HG02678 (cell line): Measurements from ENCODE around the gene PCDHGA7.
"Not testable (repeated sequence)": the region's sequence is repeated elsewhere in the genome, so short reads cannot be mapped to it uniquely, and the experiment has no call there.

Experiments
- ATAC-seq: cut with Tn5 transposase; IDR thresholded peaks from one replicate; pipeline ENCODE4 v1.9.1; 2021; ENCODE audit warnings: mild to moderate bottlenecking, moderate library complexity; ENCODE audit not compliant: unreplicated experiment

Gene PCDHGA7

DNA sequence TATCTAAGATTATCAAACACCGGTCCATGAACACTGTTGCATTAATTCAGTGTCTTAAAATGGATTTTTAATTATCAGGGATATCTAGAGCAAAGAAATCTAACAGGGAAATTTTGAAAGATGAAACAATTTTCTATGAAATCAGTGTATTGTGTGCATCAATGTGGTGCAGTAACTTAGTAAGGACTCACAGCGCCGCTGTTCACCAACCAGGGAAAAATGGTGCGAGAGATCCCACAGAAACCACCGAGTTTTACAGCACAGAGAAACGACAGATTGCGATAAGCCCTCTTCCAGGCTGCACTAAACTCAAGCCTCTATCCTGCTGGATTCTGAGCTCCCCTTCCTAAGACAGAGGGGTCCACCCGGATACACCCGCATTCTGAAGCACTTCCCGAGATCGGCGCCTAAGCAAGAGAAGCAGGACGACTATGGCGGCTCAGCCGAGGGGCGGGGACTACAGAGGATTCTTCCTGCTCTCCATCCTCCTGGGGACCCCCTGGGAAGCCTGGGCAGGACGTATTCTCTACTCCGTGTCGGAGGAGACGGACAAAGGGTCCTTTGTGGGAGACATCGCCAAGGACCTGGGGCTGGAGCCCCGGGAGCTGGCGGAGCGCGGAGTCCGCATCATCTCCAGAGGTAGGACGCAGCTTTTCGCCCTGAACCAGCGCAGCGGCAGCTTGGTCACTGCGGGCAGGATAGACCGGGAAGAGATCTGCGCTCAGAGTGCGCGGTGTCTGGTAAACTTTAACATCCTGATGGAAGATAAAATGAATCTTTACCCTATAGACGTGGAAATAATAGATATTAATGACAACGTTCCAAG is at the start of gene PCDHGA7:
Gene PCDHGA7, plus strand, starts transcription at position 274 of the 826 bp plus-strand sequence. Its CDS starts 158 bp downstream, at position 432.
- ATAC-seq = no peak

DNA sequence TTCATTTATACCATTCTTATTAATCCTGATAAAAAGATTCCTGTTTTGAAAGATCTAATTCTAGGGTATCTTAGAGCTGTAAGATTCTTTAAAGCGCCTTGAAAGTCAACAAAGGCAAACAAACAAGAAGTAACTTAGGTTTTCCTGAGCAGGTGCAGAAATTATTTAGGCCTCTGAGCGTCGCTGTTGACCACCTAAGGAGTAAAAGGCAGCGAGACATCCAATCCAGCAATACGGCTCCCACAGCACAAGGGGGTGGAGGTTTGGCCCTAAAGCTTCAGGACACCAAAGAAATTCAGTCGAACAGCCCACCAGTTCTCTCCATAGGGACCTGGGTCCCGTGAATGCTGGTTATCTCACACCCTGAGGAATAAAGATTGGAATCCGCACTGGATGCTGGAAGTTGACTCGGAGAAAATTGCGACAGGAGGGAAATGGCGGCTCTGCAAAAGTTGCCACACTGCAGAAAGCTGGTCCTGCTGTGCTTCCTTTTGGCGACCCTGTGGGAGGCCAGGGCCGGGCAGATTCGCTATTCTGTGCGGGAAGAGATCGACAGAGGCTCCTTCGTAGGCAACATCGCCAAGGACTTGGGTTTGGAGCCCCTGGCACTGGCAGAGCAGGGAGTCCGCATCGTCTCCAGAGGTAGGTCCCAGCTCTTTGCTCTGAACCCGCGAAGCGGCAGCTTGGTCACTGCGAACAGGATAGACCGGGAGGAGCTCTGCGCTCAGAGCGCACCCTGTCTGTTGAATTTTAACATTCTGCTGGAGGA is 43.8 kb upstream of the PCDHGA7 start, which contains the start of gene PCDHGA2:
Gene PCDHGA2, plus strand, starts transcription at position 223 of the 769 bp plus-strand sequence.
- ATAC-seq = no peak

DNA sequence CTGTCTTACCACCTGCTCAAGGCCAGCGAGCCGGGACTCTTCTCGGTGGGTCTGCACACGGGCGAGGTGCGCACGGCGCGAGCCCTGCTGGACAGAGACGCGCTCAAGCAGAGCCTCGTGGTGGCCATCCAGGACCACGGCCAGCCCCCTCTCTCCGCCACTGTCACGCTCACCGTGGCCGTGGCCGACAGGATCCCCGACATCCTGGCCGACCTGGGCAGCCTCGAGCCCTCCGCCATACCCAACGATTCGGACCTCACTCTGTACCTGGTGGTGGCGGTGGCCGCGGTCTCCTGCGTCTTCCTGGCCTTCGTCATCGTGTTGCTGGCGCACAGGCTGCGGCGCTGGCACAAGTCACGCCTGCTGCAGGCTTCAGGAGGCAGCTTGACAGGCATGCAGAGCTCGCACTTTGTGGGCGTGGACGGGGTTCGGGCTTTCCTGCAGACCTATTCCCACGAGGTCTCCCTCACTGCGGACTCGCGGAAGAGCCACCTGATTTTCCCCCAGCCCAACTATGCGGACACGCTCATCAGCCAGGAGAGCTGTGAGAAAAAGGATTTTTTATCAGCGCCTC is 41.7 kb upstream of the PCDHGA7 start:
- not testable (repeated sequence) for ATAC-seq

DNA sequence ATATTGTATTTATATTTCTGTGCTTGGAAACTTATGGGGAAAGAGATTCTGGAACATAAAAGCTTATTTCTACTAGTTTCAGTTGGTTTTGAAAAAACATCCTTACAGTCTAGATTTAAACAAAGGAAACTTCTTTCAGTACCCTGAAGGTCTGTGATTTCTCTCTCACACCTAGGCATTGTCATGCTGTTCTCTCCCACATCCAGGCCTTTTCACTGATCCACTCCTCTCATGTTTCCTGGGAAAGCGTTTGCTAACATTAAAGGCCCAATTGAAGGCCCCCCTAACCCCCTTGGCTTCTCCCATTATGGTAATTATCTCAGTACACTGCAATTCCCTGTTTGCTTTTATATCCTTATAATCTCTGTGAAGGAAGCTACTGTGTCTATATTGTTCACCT is 39.8 kb upstream of the PCDHGA7 start:
- no peak for ATAC-seq

DNA sequence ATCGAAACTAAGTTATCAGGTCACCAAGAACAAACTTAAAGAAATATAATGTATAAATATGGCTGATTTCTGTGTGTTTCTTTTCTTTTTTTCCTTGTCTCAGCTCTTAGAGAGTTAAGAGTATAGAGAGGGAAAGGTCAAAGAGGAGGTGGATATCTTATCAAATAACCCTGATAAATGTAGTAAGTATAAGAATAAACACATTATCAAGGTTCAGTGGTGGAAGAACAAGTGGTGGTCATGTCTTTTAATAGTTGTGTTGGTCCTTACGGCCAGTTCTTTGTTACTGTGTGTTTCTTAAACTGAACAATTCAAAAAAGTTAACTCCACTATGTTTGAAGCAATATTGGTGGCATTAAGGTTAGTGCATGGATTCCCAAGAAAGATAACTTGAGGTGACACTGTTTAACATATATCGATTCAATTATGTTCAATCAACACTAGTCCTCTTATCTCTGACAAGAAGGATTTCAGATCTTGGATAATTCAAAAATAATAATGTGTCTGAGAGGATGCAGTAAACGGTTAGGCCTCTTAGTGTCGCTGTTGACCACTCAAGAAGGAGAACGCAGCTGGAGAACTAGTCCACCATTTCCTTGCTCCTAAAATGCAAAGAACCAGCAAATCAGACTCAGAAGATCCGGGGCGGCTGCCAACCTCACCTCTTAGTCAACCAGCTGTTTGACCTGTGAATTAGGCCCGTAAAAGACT is 39.1 kb upstream of the PCDHGA7 start, which contains the start of gene PCDHGA3:
Gene PCDHGA3, plus strand, starts transcription at position 588 of the 711 bp plus-strand sequence. CDS start 205 bp downstream, outside the sequence.
- ATAC-seq = no peak

DNA sequence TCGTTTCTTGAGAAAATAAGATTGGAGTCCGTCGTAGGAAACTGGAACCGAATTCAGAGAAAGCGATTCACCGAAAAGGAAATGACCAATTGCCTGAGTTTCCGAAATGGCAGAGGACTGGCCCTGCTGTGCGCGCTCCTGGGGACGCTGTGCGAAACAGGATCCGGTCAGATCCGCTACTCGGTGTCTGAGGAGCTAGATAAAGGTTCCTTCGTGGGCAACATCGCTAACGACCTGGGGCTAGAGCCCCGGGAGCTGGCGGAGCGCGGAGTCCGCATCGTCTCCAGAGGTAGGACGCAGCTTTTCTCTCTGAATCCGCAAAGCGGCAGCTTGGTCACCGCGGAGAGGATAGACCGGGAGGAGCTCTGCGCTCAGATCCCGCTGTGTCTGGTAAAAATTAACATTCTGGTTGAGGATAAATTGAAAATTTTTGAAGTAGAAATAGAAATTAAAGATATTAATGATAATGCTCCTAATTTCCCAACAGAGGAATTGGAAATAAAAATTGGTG is 38.5 kb upstream of the PCDHGA7 start:
- no peak for ATAC-seq

DNA sequence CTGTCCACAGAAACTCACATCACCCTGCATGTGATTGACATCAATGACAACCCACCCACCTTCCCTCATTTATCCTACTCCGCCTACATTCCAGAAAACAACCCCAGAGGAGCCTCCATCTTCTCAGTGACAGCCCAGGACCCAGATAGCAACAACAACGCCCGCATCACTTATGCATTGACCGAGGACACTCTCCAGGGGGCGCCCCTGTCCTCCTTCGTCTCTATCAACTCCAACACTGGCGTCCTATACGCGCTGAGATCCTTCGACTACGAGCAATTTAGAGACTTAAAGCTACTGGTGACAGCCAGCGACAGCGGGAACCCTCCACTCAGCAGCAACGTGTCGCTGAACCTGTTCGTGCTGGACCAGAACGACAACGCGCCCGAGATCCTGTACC is 37.2 kb upstream of the PCDHGA7 start:
- ATAC-seq = no peak

DNA sequence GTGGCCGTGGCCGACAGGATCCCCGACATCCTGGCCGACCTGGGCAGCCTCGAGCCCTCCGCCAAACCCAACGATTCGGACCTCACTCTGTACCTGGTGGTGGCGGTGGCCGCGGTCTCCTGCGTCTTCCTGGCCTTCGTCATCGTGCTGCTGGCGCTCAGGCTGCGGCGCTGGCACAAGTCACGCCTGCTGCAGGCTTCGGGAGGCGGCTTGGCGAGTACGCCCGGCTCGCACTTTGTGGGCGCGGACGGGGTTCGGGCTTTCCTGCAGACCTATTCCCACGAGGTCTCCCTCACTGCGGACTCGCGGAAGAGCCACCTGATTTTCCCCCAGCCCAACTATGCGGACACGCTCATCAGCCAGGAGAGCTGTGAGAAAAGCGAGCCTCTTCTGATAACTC is 36.5 kb upstream of the PCDHGA7 start:
- ATAC-seq = not testable (repeated sequence)

DNA sequence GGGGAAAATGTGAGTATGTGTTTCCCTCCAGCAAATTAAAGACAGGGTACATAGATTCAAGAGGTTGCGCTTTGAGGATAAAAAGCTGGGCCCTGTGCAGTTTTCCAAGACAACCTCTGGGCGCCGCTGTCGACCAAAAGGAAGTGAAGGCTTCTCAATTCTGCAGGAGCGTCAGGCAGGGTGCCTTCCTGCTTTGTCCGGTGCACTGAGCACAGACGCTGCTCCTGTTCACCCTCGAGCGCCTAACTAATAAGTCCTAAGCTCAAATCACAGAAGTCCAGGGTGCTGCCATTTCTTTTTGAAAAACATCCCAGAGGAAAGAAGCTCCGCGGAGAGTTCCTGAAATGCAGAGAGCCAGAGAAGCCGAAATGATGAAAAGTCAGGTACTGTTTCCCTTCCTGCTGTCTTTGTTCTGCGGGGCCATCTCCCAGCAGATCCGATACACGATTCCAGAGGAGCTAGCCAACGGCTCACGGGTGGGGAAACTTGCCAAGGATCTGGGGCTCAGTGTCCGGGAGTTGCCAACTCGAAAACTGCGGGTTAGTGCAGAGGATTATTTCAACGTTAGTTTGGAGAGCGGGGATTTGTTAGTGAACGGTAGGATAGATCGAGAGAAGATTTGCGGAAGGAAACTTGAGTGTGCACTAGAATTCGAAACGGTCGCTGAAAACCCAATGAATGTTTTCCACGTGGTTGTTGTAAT is 32.5 kb upstream of the PCDHGA7 start, which contains the start of gene PCDHGB1:
Gene PCDHGB1, plus strand, starts transcription at position 183 of the 703 bp plus-strand sequence. Its CDS starts 162 bp downstream, at position 345.
- ATAC-seq = no peak

DNA sequence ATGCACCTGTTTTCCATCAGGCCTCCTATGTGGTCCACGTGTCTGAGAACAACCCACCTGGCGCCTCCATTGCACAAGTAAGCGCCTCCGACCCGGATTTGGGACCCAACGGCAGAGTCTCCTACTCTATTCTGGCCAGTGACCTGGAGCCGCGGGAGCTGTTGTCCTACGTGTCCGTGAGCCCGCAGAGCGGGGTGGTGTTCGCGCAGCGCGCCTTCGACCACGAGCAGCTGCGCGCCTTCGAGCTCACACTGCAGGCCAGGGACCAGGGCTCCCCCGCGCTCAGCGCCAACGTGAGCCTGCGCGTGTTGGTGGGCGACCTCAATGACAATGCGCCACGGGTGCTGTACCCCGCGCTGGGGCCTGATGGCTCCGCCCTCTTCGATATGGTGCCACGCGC is 31.0 kb upstream of the PCDHGA7 start:
- ATAC-seq = no peak

DNA sequence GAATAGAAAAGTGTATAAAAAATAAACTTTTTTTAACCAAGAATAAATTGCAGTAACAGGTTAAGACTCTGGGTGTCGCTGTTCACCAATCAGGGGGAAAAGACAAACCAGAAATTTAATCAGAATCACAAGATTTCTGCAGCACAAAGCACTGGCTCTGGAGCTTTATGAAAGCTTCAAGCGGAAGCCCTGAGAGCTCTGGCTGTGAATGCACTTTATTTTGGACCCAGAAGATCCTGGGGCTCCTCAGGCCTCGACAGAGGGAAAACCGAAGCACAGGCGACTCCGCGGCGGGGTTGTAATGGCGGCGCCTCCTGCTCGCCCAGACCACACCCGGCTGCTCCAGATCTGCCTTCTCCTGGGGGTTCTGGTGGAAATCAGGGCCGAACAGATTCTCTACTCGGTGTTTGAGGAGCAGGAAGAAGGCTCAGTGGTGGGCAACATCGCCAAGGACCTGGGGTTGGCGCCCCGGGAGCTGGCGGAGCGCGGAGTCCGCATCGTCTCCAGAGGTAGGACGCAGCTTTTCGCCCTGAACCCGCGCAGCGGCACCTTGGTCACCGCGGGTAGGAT is 27.6 kb upstream of the PCDHGA7 start, which contains the start of gene PCDHGA4:
Gene PCDHGA4, plus strand, starts transcription at position 122 of the 570 bp plus-strand sequence. Its CDS starts 87 bp downstream, at position 209.
- ATAC-seq = no peak

DNA sequence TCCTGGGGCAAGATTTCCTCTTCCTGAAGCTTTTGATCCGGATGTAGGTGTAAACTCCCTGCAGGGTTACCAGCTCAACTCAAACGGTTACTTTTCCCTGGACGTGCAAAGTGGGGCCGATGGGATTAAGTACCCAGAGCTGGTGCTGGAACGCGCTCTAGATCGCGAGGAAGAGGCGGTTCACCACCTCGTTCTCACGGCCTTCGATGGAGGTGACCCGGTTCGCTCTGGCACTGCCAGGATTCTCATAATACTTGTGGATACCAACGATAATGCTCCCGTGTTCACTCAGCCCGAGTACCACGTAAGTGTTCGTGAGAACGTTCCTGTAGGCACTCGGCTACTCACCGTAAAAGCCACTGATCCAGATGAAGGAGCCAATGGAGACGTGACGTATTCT is 26.9 kb upstream of the PCDHGA7 start:
- no peak for ATAC-seq

DNA sequence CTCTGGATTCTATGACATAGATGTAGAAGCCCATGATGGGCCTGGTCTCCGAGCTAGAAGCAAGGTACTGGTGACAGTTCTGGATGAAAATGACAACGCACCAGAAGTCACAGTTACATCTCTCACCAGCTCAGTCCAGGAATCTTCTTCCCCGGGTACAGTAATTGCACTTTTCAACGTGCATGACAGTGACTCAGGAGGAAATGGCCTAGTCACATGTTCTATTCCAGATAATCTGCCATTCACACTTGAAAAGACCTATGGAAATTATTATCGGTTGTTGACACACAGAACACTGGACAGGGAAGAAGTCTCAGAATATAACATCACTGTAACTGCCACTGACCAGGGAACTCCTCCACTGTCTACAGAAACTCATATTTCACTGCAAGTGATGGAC is 26.4 kb upstream of the PCDHGA7 start:
- no peak for ATAC-seq

DNA sequence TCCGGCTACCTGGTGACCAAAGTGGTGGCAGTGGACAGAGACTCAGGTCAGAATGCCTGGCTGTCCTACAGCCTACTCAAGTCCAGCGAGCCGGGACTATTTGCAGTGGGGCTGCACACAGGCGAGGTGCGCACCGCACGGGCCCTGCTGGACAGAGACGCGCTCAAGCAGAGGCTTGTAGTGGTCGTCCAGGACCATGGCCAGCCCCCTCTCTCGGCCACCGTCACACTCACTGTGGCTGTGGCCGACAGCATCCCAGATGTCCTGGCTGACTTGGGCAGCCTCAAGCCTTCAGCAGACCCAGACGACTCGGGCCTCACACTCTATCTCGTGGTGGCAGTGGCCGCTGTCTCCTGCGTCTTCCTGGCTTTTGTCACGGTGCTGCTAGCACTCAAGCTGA is 25.6 kb upstream of the PCDHGA7 start:
- ATAC-seq = no peak

DNA sequence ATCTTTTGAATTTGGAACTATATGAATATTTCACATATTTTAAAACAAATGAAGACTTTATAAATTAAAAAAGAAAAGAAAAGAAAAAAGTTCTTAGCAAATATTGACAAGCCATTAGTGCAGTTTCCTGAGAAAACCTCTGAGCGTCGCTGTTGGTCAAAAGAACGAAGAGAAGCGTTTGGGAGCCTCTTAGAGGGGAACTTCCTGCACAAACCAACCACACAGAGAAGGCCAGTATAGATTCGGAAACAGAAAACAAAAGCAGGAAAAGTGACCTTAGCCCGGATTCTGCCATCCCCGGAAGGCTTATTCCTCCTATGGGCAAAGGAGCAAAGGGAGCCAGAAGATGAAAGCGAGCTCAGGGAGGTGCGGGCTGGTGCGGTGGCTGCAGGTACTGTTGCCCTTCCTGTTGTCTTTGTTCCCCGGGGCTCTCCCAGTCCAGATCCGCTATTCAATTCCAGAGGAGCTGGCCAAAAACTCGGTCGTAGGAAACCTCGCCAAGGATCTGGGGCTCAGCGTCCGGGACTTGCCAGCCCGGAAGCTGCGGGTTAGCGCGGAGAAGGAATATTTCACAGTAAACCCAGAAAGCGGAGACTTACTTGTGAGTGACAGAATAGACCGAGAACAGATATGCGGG is 22.6 kb upstream of the PCDHGA7 start, which contains the start of gene PCDHGB2:
Gene PCDHGB2, plus strand, starts transcription at position 205 of the 637 bp plus-strand sequence. Its CDS starts 142 bp downstream, at position 347.
- peak; percentile 73 for ATAC-seq

DNA sequence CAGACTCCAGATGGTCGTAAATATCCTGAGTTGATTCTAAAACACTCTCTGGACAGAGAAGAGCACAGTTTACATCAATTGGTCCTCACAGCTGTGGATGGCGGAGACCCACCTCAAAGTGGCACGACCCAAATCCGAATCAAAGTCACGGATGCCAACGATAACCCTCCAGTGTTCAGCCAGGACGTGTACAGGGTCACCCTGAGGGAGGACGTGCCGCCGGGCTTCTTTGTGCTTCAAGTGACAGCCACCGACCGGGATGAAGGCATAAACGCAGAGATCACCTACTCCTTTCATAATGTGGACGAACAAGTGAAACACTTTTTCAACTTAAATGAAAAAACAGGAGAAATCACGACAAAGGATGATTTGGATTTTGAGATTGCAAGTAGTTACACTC is 21.9 kb upstream of the PCDHGA7 start:
- no peak for ATAC-seq

DNA sequence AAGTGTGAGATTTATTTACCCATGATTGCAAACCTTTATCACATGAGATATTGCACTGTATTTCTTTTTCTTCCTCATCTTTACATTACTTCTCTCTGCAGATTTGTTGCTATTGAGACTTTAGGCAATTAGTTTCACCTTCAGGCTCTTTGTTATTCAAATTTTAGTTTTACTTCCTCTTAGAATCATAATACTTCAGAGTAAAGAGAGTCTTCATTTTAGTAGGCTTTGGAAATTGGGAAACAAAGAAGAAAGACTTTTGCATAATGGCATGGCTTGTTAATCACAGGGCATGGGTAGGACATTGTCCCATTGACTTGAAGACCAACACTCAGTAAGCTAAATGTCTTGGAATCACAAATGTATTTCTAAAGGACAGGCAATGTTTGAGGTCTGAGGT is 19.8 kb upstream of the PCDHGA7 start:
- no peak for ATAC-seq

DNA sequence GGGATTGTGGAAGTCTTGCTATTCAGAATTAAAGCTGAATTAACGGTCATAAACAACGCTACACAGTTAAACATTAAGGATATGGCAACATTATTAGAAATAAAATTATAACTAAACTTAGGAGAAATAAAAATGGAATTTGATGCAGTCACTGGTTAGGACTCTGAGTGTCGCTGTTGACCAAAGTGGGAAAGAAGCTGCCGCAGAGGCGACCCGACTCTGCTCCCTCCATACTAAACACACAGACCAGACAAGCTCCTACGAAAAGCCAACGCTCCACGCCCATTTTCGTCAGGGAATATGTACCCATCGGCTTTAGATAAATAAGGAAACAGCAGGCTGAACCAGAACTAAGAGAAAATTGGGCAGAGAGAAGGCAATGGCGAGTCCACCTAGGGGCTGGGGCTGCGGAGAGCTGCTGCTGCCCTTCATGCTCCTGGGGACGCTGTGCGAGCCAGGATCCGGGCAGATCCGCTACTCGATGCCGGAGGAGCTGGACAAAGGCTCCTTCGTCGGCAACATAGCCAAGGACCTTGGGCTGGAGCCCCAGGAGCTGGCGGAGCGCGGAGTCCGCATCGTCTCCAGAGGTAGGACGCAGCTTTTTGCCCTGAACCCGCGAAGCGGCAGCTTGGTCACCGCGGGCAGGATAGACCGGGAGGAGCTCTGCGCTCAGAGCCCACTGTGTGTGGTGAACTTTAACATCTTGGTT is 18.4 kb upstream of the PCDHGA7 start, which contains the start of gene PCDHGA5:
Gene PCDHGA5, plus strand, starts transcription at position 211 of the 709 bp plus-strand sequence. Its CDS starts 169 bp downstream, at position 380.
- ATAC-seq = no peak
